HFF-Myc (cell line): ENCODE results near the gene KCNC1.

Experiments
- DNase-seq: peaks from one replicate; pipeline ENCODE4 v3.0.0-alpha.2; 2011; ENCODE audit warnings: low read depth; ENCODE audit errors: extremely low read depth
- H3K4me3 ChIP-seq: replicated peaks from 2 replicates; pipeline ENCODE4 v1.5.1; 2011; ENCODE audit warnings: low read depth, mild to moderate bottlenecking, control low read depth, low read length
- TF ChIP-seq, protein P1 (sequence below): IDR thresholded peaks from 2 replicates; pipeline ENCODE4 v1.5.1; 2012; ENCODE audit warnings: mild to moderate bottlenecking, low read depth, low read length, control low read depth; ENCODE audit errors: missing control alignments

Gene KCNC1

DNA sequence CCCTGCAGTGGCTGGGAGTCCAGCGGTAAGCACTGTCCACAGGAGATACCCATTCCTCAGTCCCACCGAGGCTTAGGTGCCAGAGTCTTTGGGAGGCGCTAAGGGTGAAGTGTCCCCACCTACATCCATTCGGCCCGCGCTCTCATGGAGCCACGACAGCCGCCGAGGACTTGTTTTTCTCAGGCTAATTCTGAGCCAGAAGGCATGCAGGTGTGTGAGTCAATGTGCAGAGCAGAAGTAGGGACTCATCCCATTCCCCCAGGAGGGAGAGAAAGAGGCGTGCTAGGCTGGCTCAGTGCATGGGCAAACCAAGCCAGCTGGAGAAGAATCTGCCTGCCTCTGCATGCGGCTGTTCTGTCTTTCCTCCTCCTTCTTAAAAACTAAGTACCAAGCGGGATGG, 46.6 kb downstream of the KCNC1 start:
- TF ChIP-seq, protein P1, sequence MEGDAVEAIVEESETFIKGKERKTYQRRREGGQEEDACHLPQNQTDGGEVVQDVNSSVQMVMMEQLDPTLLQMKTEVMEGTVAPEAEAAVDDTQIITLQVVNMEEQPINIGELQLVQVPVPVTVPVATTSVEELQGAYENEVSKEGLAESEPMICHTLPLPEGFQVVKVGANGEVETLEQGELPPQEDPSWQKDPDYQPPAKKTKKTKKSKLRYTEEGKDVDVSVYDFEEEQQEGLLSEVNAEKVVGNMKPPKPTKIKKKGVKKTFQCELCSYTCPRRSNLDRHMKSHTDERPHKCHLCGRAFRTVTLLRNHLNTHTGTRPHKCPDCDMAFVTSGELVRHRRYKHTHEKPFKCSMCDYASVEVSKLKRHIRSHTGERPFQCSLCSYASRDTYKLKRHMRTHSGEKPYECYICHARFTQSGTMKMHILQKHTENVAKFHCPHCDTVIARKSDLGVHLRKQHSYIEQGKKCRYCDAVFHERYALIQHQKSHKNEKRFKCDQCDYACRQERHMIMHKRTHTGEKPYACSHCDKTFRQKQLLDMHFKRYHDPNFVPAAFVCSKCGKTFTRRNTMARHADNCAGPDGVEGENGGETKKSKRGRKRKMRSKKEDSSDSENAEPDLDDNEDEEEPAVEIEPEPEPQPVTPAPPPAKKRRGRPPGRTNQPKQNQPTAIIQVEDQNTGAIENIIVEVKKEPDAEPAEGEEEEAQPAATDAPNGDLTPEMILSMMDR: no peak
- no peak for DNase-seq

DNA sequence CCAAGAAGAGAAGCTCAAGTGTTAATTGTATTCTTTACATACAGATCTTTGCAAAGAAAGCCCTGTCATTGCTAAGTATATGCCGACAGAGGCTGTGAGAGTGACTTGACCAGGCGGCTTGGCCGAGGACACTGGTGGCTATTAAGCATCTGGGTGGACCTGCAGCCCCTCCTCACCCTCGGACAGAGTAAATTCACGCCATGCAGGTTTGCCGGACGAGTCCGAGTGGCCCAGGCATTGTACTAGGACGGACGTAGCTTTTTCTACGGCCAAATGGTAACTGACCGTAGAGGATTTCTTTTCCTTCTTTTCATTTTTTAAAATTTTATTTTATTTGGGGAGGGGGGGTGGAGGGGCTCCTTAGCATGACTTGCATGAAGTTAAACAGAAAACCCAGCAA, 47.0 kb downstream of the KCNC1 start:
- TF ChIP-seq, protein P1: no peak
- no peak for DNase-seq
- H3K4me3 ChIP-seq: no peak overlapping the region

More for the DNA sequence above, 46.6 kb downstream of the KCNC1 start:
- H3K4me3 ChIP-seq: no peak overlapping the region

DNA sequence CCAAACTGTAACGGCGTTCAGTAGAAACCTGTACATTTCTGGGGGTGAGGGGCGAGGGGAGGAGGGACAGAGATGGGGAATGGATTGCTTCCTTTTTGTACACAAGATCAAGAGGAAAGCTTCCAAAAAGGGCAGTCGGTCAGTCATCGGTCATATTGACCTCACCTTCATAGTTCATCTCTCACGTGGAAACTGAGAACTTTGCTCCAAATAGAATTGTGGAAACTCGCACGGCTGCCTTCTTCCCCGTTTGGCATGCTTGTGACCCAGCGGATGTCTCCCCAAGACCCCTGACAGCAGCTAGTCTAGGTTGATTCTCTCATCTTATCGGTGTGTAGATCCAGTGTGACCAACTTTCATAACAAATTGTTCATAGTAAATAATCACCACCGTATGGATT, 47.6 kb downstream of the KCNC1 start:
- no peak overlapping the region for H3K4me3 ChIP-seq
- no peak for DNase-seq
- TF ChIP-seq, protein P1: no peak

DNA sequence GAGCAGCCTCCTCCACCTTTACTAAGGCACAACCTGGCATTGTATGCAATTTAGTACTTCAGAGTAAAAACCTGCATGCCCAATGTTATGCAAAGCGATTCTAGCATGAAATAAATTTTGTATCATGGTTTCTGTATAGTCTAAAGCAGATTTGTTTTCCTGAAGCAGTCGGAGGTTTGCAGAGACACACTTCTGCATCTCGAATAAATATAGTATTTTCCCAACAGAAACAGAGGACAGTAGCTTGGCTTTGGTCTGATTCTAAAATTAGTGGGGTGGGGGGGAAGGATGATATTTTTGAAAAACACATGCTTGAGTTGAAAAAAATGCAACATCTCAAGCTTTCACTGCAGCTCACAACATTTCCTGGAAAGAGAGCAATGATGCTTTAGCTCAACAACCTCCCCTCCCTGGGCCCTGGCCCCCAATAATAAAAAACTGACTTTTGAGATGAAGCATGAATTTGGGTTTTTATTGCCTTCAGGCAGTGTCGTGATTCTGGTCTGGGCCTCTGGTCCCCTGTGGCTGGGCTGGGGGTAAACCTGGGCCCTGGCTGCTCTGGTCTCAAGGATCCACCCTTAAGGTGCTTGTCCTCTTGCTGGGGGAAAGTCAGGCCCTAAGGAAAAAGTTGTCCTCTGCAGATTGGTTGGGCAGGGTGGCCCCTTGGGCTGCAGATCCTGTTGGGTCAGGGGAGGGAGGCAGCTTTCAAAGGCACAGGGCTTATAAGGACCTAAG, 48.2 kb downstream of the KCNC1 start:
- TF ChIP-seq, protein P1: no peak
- no peak overlapping the region for H3K4me3 ChIP-seq
- DNase-seq: no peak

DNA sequence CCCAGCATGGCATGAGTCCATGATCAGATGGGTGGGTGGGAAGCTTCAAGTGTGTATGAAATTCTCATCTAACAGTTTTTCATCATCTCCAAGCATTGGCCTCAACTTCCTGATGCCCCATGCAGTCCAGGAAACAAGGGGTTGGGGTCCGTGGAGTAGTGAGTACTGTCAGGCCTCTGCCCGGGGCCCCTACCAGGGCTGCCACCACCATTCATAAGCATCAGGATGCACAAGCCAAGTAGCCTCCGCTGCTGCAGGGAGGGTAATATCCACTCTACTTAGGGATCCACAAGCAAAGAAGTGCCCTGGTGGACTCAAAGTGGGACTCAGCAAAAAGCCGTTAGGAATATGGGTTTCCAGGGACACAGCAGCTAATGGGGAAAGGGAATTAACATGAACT, 49.3 kb downstream of the KCNC1 start:
- DNase-seq: no peak
- TF ChIP-seq, protein P1: no peak
- no peak overlapping the region for H3K4me3 ChIP-seq

DNA sequence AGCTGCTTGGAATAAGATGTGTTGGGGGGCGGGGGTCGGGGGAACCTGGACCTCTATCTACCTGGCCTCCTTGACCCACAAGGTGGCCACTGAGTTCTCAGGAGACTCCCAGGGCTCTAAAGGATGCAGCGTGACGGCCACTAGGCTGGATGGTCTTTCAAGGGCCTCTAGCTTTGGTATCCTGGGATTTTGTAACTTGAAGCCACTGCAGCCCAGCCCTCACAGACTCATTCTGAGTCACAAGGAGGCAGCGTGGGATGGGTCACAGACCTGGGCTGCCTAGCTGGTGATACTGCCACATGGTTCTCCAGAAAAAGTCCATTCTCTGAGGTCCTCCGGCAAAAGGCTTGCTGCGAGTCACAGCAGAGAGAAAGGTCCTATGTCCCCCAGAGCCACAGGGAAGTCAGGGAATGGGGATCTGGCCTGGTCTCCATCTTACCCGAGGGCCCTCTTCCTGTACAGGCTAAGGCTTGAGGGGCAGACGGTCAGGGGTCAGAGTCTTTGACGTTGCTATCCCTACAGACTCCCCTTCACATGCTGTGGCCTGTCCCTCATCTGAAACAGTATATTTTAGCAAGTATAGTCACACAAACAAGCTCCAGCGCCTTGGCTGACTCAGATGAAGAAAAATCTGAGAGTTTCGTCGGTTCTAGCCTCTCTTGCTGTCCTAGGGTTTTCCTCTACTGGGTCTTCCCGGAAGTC, 52.4 kb downstream of the KCNC1 start:
- peak; percentile 69 for DNase-seq
- H3K4me3 ChIP-seq: no peak overlapping the region
- TF ChIP-seq, protein P1: no peak
